HG03280 (cell line): ENCODE measurements around the gene GRIN3A.

ENCODE experiments used
- ATAC-seq: cut with Tn5 transposase; IDR thresholded peaks from one replicate; pipeline ENCODE4 v1.9.1; 2021; ENCODE audit warnings: mild to moderate bottlenecking, moderate library complexity; ENCODE audit not compliant: unreplicated experiment

Gene GRIN3A

GRCh38 chr9:101533334-101534204, 204.9 kb downstream of the GRIN3A start, which contains the start of gene RNF20:
Gene RNF20 (plus strand): TSS chr9:101533853. CDS start chr9:101535424, 1,571 bp downstream.
- peak; percentile 96 for ATAC-seq

DNA sequence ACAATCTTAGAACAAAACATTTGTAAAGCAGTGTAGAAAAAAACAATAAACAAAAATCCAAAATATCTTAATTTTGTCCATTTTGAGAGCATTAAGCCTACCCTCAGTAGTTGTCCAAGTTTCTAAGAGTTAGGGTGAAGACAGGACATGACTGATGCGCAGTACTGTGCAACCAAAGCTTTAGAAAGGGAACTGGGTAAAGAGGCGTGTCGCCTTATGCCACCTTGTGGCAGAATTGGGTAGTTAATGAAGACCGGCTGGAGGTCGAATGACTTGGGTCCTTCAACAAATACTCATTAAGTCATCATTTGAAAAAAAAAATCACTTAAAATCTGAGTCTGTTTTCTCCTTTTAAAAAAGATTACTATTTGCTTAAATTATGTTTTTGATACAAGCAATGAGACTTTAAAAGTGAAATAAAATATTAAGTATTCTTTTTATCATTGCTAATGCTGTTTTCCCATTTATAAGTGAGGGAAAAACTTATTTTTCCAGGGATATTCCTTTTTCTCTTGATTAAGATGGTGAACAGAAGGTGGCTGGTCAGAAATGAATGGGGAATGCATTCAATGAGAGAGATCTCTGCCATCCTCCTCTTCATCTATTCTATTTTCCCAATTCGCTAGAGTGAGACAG, 208.3 kb downstream of the GRIN3A start:
- ATAC-seq, result peak; percentile 53

DNA sequence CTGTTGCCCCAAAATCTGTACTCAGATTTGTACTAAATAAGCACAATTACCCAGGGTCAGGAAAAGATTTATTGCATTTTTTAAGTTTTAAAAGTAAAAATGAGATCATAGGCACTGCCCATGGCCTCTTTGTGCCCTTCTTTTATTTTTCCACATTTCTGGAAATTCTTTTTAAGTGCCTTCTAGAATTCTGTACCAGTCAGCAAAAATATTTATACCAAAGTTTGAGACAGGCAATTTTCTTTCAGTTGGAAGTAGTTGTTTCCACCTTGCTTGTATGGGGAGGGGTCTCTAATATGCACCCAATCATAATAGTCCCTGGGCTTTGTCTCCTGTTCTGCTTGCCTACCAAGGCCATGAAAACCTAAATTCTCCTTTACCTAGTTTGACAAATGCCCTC, 210.4 kb downstream of the GRIN3A start:
- ATAC-seq, result no peak

DNA sequence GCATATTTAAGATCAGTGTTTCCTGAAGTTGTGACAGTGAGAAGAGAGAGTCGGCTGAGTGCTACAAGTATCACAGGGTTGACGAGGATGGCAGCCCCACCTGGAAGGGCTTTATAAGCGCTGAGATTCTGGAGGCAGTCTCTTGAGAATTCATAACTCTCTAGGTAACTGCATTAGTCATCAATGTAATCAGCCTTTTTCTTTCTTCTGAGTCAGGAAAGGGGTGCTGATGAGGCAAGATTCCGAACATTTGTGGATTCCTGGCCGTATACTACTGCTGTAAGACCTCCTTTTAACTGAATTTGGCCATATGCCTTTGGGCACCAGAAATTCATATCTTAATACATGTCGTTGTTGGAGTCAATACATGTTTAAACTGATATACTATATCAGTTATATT, 211.4 kb downstream of the GRIN3A start:
- ATAC-seq, result no peak

DNA sequence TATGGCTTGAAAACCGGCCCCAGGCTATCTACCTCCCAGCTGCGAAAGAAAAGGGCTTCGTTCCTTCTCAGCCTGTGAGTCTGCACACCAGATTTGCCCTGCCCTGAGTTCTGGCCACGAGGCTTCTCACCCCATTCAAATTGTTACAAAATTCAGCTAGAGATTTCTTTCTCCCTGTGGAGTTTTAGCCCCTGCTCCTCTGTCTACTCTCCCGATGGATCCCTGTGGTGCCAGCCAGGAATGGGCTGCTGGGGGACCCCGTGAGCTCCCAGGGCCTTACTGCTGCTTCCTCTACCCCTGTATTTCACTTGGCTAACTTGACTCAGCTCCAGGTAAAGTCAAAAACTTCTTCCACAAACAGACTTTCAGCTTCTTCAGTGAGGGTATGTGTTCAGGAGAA, 214.1 kb downstream of the GRIN3A start:
- ATAC-seq, result no peak
